ENCODE results near the gene OPA1.

The OPA1 gene

DNA sequence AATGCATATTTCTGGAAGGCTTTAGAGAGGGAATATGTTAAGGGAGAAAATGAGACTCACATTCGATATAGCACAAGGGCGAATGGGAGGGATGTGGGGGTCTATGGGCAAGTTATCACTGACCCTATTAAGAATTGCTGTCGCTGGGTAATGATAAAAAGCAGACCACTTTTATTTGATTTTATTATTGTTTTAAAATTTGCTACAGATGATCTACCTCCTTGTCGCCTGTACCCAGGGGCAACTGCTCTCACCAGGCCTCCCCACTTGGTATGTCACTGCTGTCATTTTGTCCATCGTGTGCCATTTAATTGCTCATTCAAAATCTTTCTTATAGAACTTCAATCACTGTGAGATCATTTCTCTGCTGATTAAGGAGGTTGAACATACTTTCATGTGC, 153.8 kb downstream of the OPA1 start:
- DNase-seq: no peak
